HuH-7.5 (cell line): ENCODE measurements around the gene MDC1.

Experiments
- DNase-seq: peaks from one replicate; pipeline ENCODE4 v3.0.0; 2011; ENCODE audit warnings: low spot score

Gene MDC1

GRCh38 chr6:30707281-30707850, 9.7 kb downstream of the MDC1 start:
- DNase-seq = no peak

- DNase-seq = no peak
Measured at GRCh38 chr6:30705620-30706019, 11.5 kb downstream of the MDC1 start.

- DNase-seq = no peak
Measured at GRCh38 chr6:30703821-30704220, 13.3 kb downstream of the MDC1 start.

- DNase-seq = no peak
Measured at GRCh38 chr6:30703011-30703410, 14.1 kb downstream of the MDC1 start.

GRCh38 chr6:30700340-30700739, 16.7 kb downstream of the MDC1 start:
- DNase-seq = no peak

GRCh38 chr6:30696432-30696831, 20.6 kb downstream of the MDC1 start:
- DNase-seq = no peak

- no peak for DNase-seq
Measured at GRCh38 chr6:30691208-30691847, 25.8 kb downstream of the MDC1 start.

- peak; percentile 68 for DNase-seq
Measured at GRCh38 chr6:30690403-30691207, 26.5 kb downstream of the MDC1 start, which contains the start of gene NRM. Gene NRM, minus strand, starts transcription at chr6:30690984. Its CDS starts 10 bp downstream, at chr6:30690974.

GRCh38 chr6:30689985-30690384, 27.1 kb downstream of the MDC1 start:
- DNase-seq = no peak

GRCh38 chr6:30689022-30689865, 27.8 kb downstream of the MDC1 start:
- no peak for DNase-seq

GRCh38 chr6:30688569-30688968, 28.5 kb downstream of the MDC1 start:
- no peak for DNase-seq

GRCh38 chr6:30687659-30688431, 29.2 kb downstream of the MDC1 start:
- no peak for DNase-seq

GRCh38 chr6:30686908-30687658, 30.0 kb downstream of the MDC1 start:
- DNase-seq = peak; percentile 46

GRCh38 chr6:30686009-30686907, 30.8 kb downstream of the MDC1 start, which contains the start of gene PPP1R18:
Gene PPP1R18, minus strand, starts transcription at chr6:30686645. Its CDS starts 627 bp downstream, at chr6:30686018.
- DNase-seq = peak; percentile 54

- DNase-seq = no peak
Measured at GRCh38 chr6:30685157-30686008, 31.7 kb downstream of the MDC1 start.

- no peak for DNase-seq
Measured at GRCh38 chr6:30684386-30685156, 32.5 kb downstream of the MDC1 start.

- DNase-seq = no peak
Measured at GRCh38 chr6:30683980-30684338, 33.1 kb downstream of the MDC1 start.
